CD4-positive, alpha-beta memory T cell (primary cell): ENCODE measurements around the gene GRIFIN. TPM values are rescaled to one million over a fixed set of nuclear protein-coding genes. Genes with fewer than 3 reads are reported as not detected.

ENCODE experiments used
- CTCF ChIA-PET: fragments of 350-600 bp; sonication (Branson Sonifier 250); formaldehyde crosslinking; loops from one replicate; lab custom pipeline; 2021; ENCODE audit warnings: inconsistent platforms; ENCODE audit not compliant: partially characterized antibody; lab: Charles Lee
- POLR2A ChIA-PET: fragments of 350-600 bp; sonication (Branson Sonifier 250); formaldehyde crosslinking; loops from one replicate; lab custom pipeline; 2021; ENCODE audit not compliant: partially characterized antibody; lab: Charles Lee
- DNase-seq, 5 donors: peaks; one replicate each; pipeline versions ENCODE4 v3.0.0 to v3.0.0-alpha.2; 2020 to 2022; ENCODE audit warnings: mixed read lengths in 1 of 5
- H3K27ac ChIP-seq: one replicate; pipeline ENCODE4 v1.7.0; 2013; ENCODE audit warnings: low read depth, low read length
- H3K27me3 ChIP-seq: 2 replicates; pipeline ENCODE4 v1.7.0; 2013; ENCODE audit warnings: mild to moderate bottlenecking, low read length, moderate library complexity; ENCODE audit not compliant: insufficient read depth
- H3K36me3 ChIP-seq: 2 replicates; pipeline ENCODE4 v1.7.0; 2013; ENCODE audit warnings: mild to moderate bottlenecking, low read length, moderate library complexity; ENCODE audit not compliant: insufficient read depth
- H3K4me1 ChIP-seq: 2 replicates; pipeline ENCODE4 v1.7.0; 2013; ENCODE audit warnings: mild to moderate bottlenecking, low read length, moderate library complexity; ENCODE audit not compliant: insufficient read depth
- H3K4me3 ChIP-seq, 2 donors: one replicate each; pipeline ENCODE4 v1.7.0; 2013; ENCODE audit warnings: low read length in 2 of 2, mild to moderate bottlenecking in 1 of 2
- H3K9me3 ChIP-seq, 2 donors: one replicate each; pipeline ENCODE4 v1.7.0; 2013; ENCODE audit warnings: low read length in 2 of 2, control low read depth in 1 of 2; ENCODE audit not compliant: control insufficient read depth in 1 of 2
- H3K27ac Mint-ChIP-seq, 7 donors: one replicate each; pipeline ENCODE4 v1.8.0; 2020 to 2021; ENCODE audit warnings: mixed read lengths in 7 of 7, mild to moderate bottlenecking in 6 of 7, inconsistent platforms in 3 of 7, moderate library complexity in 3 of 7
- H3K27me3 Mint-ChIP-seq, 2 donors: one replicate each; pipeline ENCODE4 v1.8.0; 2020 to 2021; ENCODE audit warnings: mixed read lengths in 2 of 2
- H3K36me3 Mint-ChIP-seq, 2 donors: one replicate each; pipeline ENCODE4 v1.8.0; 2020 to 2021; ENCODE audit warnings: mixed read lengths in 2 of 2, inconsistent platforms in 1 of 2, mild to moderate bottlenecking in 1 of 2
- H3K4me1 Mint-ChIP-seq, 4 donors: one replicate each; pipeline ENCODE4 v1.8.0; 2020 to 2021; ENCODE audit warnings: mixed read lengths in 4 of 4, mild to moderate bottlenecking in 1 of 4
- H3K4me3 Mint-ChIP-seq, 8 donors: one replicate each; pipeline ENCODE4 v1.8.0; 2020 to 2021; ENCODE audit warnings: mixed read lengths in 8 of 8, mild to moderate bottlenecking in 7 of 8, moderate library complexity in 6 of 8, inconsistent platforms in 3 of 8
- H3K9me3 Mint-ChIP-seq, 8 donors: one replicate each; pipeline ENCODE4 v1.8.0; 2020 to 2021; ENCODE audit warnings: mixed read lengths in 8 of 8, mild to moderate bottlenecking in 5 of 8, inconsistent platforms in 3 of 8, moderate library complexity in 1 of 8
- intact Hi-C: fragments of 100-400 bp; cut with micrococcal nuclease; formaldehyde crosslinking; loops from one replicate; pipeline ENCODE4 v1.15.1; 2023
- polyA plus RNA-seq, 2 donors: library from polyadenylated mRNA; unstranded; fragments of 300-500 nt; fragmentation: Illumina TruSeq; gene quantifications; one replicate each; pipeline ENCODE4 v1.2.3, GENCODE V29; 2021
- total RNA-seq, 2 experiments: library from RNA; stranded (reverse); gene quantifications; one replicate each; pipeline ENCODE4 v1.2.3, GENCODE V29; 2021

The GRIFIN gene
- total and polyA plus RNA-seq, 4 experiments from 2014 or later = not detected

GRCh38 chr7:2508327-2509215 is 32.4 kb upstream of the GRIFIN start:
- Histone ChIP-seq H3K27ac (peak overlapping the region; percentile 73), H3K27me3 (no peaks in the 10 kb centered on the region), H3K9me3 (no peaks in the 10 kb centered on the region), H3K4me3 (peak overlapping the region; percentile 31 to 39), H3K4me1 (peaks cover 61% of the 10 kb centered on the region), H3K36me3 (no peaks in the 10 kb centered on the region)
- Mint-ChIP-seq H3K27me3 (no peaks in the 10 kb centered on the region), H3K27ac (peak overlapping the region; percentile 95 to 99 (median 98)), H3K4me1 (peaks cover 29 to 63% (median 50%) of the 10 kb centered on the region in 4 donors), H3K4me3 (peak overlapping the region; percentile 74 to 87 (median 81)), H3K9me3 (no peaks in the 10 kb centered on the region), H3K36me3 (no peaks in the 10 kb centered on the region)
- CTCF ChIA-PET = interaction anchor here (0.9 to 4.6 kb wide), 6 partner anchors 20 to 172 kb away, joined by 3 to 29 read pairs (median 4); no protein-coding TSS in a partner anchor
- POLR2A ChIA-PET = interaction anchor here (0.7 to 7.2 kb wide), 16 partner anchors 10 to 202 kb away, joined by 3 to 511 read pairs (median 6); partner anchors contain the start of genes BRAT1, CHST12, EIF3B and IQCE
- peak; percentile 85 to 96 (median 90) for DNase-seq
- intact Hi-C loops = loop anchor here (1.0 to 5.0 kb wide), 6 partner anchors 11 to 334 kb away; partner anchors contain the start of genes BRAT1, CHST12, GNA12 and LFNG

DNA sequence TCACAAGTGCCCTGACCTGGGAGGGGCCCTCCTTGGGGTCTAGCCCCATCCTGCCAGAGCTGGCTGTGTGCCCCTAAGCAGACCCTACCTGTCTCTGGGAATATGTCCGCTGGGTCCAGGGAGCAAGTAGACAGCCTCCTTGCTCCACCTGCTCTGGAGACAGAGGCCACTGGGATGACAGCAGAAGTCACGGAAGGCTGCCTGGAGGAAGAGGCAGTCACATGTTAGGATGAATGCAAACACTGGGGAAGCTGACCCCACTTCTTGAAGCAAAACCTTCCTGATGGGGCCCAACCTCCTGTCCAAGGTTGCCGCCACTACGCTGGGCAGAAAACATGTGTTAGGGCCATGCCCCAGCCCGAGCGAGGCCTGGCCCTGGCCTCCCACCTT is 31.7 kb upstream of the GRIFIN start:
- peaks cover 54% of the 10 kb centered on the region for H3K4me1 ChIP-seq
- H3K4me1 Mint-ChIP-seq = peaks cover 26 to 57% (median 44%) of the 10 kb centered on the region in 4 donors
- H3K36me3 ChIP-seq = no peaks in the 10 kb centered on the region
- H3K36me3 Mint-ChIP-seq = no peaks in the 10 kb centered on the region
- DNase-seq = no peak
- no peaks in the 10 kb centered on the region for H3K9me3 ChIP-seq
- ChIA-PET CTCF (interaction anchor here (1.1 to 4.6 kb wide), 2 partner anchors 21 to 38 kb away, joined by 3 to 29 read pairs; no protein-coding TSS in a partner anchor), POLR2A (interaction anchor here (1.4 to 7.2 kb wide), 7 partner anchors 16 to 202 kb away, joined by 3 to 511 read pairs (median 11); partner anchors contain the start of genes BRAT1, IQCE and LFNG)
- no peaks in the 10 kb centered on the region for H3K27me3 Mint-ChIP-seq
- H3K27ac ChIP-seq = peak overlapping the region; percentile 73
- peak overlapping the region in 6 of 8 donors; percentile 74 to 87 (median 80) for H3K4me3 Mint-ChIP-seq
- no peaks in the 10 kb centered on the region for H3K27me3 ChIP-seq
- peak overlapping the region in 1 of 2 donors; percentile 39 for H3K4me3 ChIP-seq
- intact Hi-C loops = loop anchor here (1.0 to 5.0 kb wide), 6 partner anchors 11 to 334 kb away; partner anchors contain the start of genes BRAT1, CHST12, GNA12 and LFNG
- H3K27ac Mint-ChIP-seq = peak overlapping the region; percentile 95 to 99 (median 98)
- no peaks in the 10 kb centered on the region for H3K9me3 Mint-ChIP-seq

DNA sequence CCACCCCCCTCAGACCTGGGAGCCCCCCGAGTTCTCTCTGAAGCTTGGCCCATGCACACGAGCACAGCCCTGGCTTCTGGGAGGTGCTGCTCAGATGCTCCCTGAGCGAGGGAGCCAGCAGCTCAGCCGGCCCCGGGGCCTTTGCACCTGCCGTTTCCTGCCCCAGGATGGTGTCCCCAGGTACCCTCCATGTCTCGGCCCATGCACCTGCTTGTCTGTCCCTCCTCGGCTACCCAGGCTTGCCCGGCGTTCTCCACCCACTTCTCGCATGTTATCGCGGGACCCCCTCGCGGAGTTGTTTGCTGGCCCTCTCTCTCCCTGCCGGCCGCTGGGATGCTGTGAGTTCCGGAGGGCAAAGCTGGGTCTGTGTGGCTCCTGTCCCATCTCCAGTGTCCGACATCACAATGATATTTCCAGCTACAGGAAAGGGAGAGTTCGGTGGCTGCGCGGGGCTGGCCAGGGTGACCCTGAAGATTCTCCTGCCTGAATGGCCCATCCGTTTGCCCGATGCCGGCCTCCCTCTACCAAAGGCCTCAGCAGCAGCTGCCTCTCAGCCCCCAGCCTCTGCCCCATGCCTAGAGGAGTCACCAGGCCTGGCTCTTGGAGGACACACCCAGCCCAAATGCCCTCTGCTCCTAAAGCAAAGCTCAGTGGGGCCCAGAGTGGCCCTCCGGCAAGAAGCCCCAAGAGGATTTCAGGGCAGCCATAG is 31.2 kb upstream of the GRIFIN start:
- Histone ChIP-seq H3K36me3 (no peaks in the 10 kb centered on the region), H3K27me3 (no peaks in the 10 kb centered on the region), H3K9me3 (no peaks in the 10 kb centered on the region), H3K4me1 (peaks cover 49% of the 10 kb centered on the region), H3K27ac (peak overlapping the region; percentile 73), H3K4me3 (peak overlapping the region in 1 of 2 donors; percentile 39)
- Mint-ChIP-seq H3K9me3 (no peaks in the 10 kb centered on the region), H3K27me3 (no peaks in the 10 kb centered on the region), H3K27ac (peak overlapping the region; percentile 46 to 99 (median 66)), H3K4me1 (peaks cover 20 to 51% (median 39%) of the 10 kb centered on the region in 4 donors), H3K4me3 (peak overlapping the region in 3 of 8 donors; percentile 50 to 80 (median 74)), H3K36me3 (no peaks in the 10 kb centered on the region)
- peak in 1 of 5 donors; percentile 50 for DNase-seq
- ChIA-PET POLR2A (interaction anchor here (1.4 to 7.2 kb wide), 5 partner anchors 17 to 203 kb away, joined by 3 to 511 read pairs (median 13); partner anchors contain the start of genes IQCE and LFNG), CTCF (interaction anchor here (1.1 to 4.6 kb wide), 2 partner anchors 21 to 37 kb away, joined by 3 to 29 read pairs; no protein-coding TSS in a partner anchor)
- intact Hi-C loops = loop anchor here (5.0 kb wide), 2 partner anchors 105 to 335 kb away; partner anchors contain the start of genes CHST12 and GNA12

DNA sequence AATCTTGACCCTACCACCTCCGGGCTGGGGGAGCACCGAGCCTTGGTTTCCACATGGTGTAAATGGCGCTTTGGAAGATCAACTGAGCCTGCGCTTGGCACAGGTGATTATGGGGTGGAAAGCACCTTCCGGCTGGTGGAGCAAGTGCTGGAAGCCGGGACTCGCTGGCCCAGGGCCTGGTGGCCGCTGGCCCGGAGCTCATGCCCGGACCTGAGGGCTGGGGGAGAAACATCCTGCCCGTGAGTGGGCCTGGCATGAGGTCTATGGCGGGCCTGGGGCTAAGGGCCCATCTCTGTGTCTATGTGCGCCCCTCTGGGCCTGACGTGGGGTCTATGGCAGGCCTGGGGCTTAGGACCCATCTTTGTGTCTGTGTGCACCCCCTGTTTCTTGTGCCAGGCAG is 29.2 kb upstream of the GRIFIN start:
- peak in 1 of 5 donors; percentile 25 for DNase-seq
- CTCF ChIA-PET = no interaction called here
- Histone ChIP-seq H3K36me3 (no peaks in the 10 kb centered on the region), H3K4me3 (no peak overlapping the region), H3K4me1 (peaks cover 29% of the 10 kb centered on the region), H3K27me3 (no peaks in the 10 kb centered on the region), H3K9me3 (no peaks in the 10 kb centered on the region), H3K27ac (no peak overlapping the region)
- intact Hi-C loops = loop anchor here (5.0 kb wide), 2 partner anchors 103 to 337 kb away; partner anchors contain the start of genes CHST12 and GNA12
- no peaks in the 10 kb centered on the region for H3K27me3 Mint-ChIP-seq
- H3K9me3 Mint-ChIP-seq = no peaks in the 10 kb centered on the region
- POLR2A ChIA-PET = interaction anchor here (0.7 to 1.9 kb wide), 3 partner anchors 13 to 24 kb away, joined by 3 to 5 read pairs (median 4); no protein-coding TSS in a partner anchor
- peak overlapping the region in 1 of 7 donors; percentile 30 for H3K27ac Mint-ChIP-seq
- H3K36me3 Mint-ChIP-seq = no peaks in the 10 kb centered on the region
- H3K4me3 Mint-ChIP-seq = no peak overlapping the region
- peaks cover 12 to 33% (median 23%) of the 10 kb centered on the region in 4 donors for H3K4me1 Mint-ChIP-seq

DNA sequence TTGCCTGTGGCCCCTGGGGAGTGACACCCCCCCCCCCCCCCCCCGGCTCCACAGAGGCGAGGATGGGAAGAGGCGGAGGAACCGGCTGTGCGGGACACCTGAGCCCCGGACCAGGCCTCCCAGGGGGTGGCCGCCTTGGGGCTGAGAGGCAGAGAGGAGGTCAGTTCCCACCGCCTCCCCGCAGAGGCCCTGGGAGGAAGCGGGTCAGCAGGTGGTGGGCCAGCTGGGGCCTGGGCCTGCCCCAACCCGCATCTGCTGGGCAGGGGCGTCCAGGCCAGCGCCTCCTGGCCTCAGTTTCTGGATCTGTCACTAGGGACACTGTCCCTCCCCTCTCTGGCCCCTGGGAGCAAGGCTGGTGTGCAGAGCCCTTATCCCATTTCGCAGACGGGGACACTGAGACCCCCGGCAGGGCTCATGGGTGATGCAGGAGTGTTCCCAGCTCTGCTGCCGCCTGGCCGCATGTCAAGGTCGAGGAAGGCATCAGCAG is 28.7 kb upstream of the GRIFIN start:
- intact Hi-C loops = loop anchor here (5.0 kb wide), 2 partner anchors 103 to 337 kb away; partner anchors contain the start of genes CHST12 and GNA12
- POLR2A ChIA-PET = interaction anchor here (0.7 to 1.9 kb wide), 3 partner anchors 12 to 24 kb away, joined by 3 to 5 read pairs (median 4); no protein-coding TSS in a partner anchor
- H3K36me3 ChIP-seq = no peaks in the 10 kb centered on the region
- no peak overlapping the region for H3K4me3 Mint-ChIP-seq
- no peak overlapping the region for H3K27ac ChIP-seq
- H3K27me3 Mint-ChIP-seq = no peaks in the 10 kb centered on the region
- H3K9me3 Mint-ChIP-seq = no peaks in the 10 kb centered on the region
- peaks cover 10 to 29% (median 19%) of the 10 kb centered on the region in 4 donors for H3K4me1 Mint-ChIP-seq
- no peaks in the 10 kb centered on the region for H3K9me3 ChIP-seq
- H3K27ac Mint-ChIP-seq = no peak overlapping the region
- CTCF ChIA-PET = no interaction called here
- H3K36me3 Mint-ChIP-seq = no peaks in the 10 kb centered on the region
- no peak overlapping the region for H3K4me3 ChIP-seq
- peaks cover 25% of the 10 kb centered on the region for H3K4me1 ChIP-seq
- H3K27me3 ChIP-seq = no peaks in the 10 kb centered on the region
- peak in 1 of 5 donors; percentile 27 for DNase-seq

DNA sequence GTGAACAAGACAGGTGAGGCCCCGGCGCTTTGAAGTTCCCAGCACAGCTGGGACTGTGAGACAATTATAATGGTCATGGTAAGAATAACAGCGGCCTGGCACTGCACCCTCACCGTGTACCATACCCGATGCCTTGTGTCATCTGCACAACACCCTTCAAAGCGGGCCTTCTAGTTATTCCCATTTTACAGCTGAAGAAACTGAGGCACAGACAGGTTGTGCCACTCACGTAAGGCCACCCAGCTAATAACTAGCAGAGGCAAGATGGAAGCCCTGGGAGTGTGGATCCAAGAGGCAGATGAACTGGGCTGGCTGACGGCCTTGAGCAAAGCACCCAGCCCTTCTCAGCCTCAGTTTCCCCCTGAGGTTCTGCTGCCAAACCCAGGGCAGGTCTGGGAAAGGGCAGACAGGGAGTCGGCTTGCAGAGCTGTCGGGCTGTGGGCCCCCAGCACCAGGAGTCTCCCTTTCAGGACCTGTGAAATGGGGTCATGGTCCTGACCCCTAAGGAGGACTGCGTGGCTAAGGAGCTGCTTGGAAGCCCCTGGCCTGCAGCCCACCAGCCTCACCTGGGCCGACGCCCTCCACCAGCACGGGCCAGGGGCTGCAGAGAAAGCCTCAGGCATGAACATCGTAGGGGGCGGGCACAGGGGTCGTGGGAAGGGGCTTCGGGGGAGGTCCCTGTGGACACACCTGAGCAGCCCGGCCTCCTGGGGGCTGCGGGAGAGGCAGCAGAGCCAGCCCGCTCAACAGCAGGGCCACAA is 28.1 kb upstream of the GRIFIN start:
- Histone ChIP-seq H3K4me1 (peaks cover 18% of the 10 kb centered on the region), H3K36me3 (no peaks in the 10 kb centered on the region), H3K27ac (no peak overlapping the region), H3K4me3 (no peak overlapping the region), H3K27me3 (no peaks in the 10 kb centered on the region), H3K9me3 (no peaks in the 10 kb centered on the region)
- H3K27me3 Mint-ChIP-seq = no peaks in the 10 kb centered on the region
- DNase-seq = peak in 1 of 5 donors; percentile 25
- intact Hi-C loops = no loop called here
- CTCF ChIA-PET = no interaction called here
- H3K4me1 Mint-ChIP-seq = peaks cover 10 to 22% (median 14%) of the 10 kb centered on the region in 4 donors
- POLR2A ChIA-PET = interaction anchor here (1.6 to 1.9 kb wide), 2 partner anchors 18 to 25 kb away, joined by 4 to 5 read pairs; no protein-coding TSS in a partner anchor
- H3K27ac Mint-ChIP-seq = peak overlapping the region in 1 of 7 donors; percentile 42
- H3K4me3 Mint-ChIP-seq = no peak overlapping the region
- no peaks in the 10 kb centered on the region for H3K9me3 Mint-ChIP-seq
- no peaks in the 10 kb centered on the region for H3K36me3 Mint-ChIP-seq
